Measurements from ENCODE around the gene RPL36.

Gene RPL36

GRCh38 chr19:5693195-5694166 is 3.4 kb downstream of the RPL36 start:
- Histone ChIP-seq H3K9me3 (ENCODE audit: low read length) (no peaks in the 10 kb centered on the region), H3K4me1 (ENCODE audit: insufficient read depth, low read length) (peaks cover 11% of the 10 kb centered on the region), H3K36me3 (ENCODE audit: insufficient read depth, low read length) (peaks cover 56% of the 10 kb centered on the region), H3K9ac (ENCODE audit: low read length) (no peak overlapping the region), H3K4me3 (ENCODE audit: low read depth in 1 of 2, low read length in 2 of 2) (no peak overlapping the region), H3K27ac (ENCODE audit: low read depth, low read length) (no peak overlapping the region), H3K27me3 (ENCODE audit: control insufficient read depth in 1 of 2, insufficient read depth in 2 of 2, low read length in 2 of 2) (no peaks in the 10 kb centered on the region)

- peaks cover 11% of the 10 kb centered on the region for H3K4me1 ChIP-seq (ENCODE audit: insufficient read depth, low read length)
- peaks cover 65% of the 10 kb centered on the region for H3K36me3 ChIP-seq (ENCODE audit: insufficient read depth, low read length)
- no peak overlapping the region for H3K9ac ChIP-seq (ENCODE audit: low read length)
- H3K27ac ChIP-seq (ENCODE audit: low read depth, low read length) = no peak overlapping the region
- H3K4me3 ChIP-seq (ENCODE audit: low read depth in 1 of 2, low read length in 2 of 2) = no peak overlapping the region
- H3K9me3 ChIP-seq (ENCODE audit: low read length) = no peaks in the 10 kb centered on the region
- no peaks in the 10 kb centered on the region for H3K27me3 ChIP-seq (ENCODE audit: control insufficient read depth in 1 of 2, insufficient read depth in 2 of 2, low read length in 2 of 2)
These were observed 4.3 kb downstream of the RPL36 start for GRCh38 chr19:5694167-5694955.

GRCh38 chr19:5694956-5695648 is 5.0 kb downstream of the RPL36 start:
- Histone ChIP-seq H3K4me1 (ENCODE audit: insufficient read depth, low read length) (peaks cover 11% of the 10 kb centered on the region), H3K27me3 (ENCODE audit: control insufficient read depth in 1 of 2, insufficient read depth in 2 of 2, low read length in 2 of 2) (no peaks in the 10 kb centered on the region), H3K27ac (ENCODE audit: low read depth, low read length) (no peak overlapping the region), H3K9ac (ENCODE audit: low read length) (no peak overlapping the region), H3K9me3 (ENCODE audit: low read length) (no peaks in the 10 kb centered on the region), H3K4me3 (ENCODE audit: low read depth in 1 of 2, low read length in 2 of 2) (no peak overlapping the region), H3K36me3 (ENCODE audit: insufficient read depth, low read length) (peaks cover 65% of the 10 kb centered on the region)

- peaks cover 71% of the 10 kb centered on the region for H3K36me3 ChIP-seq (ENCODE audit: insufficient read depth, low read length)
- H3K9me3 ChIP-seq (ENCODE audit: low read length) = no peaks in the 10 kb centered on the region
- no peak overlapping the region for H3K4me3 ChIP-seq (ENCODE audit: low read depth in 1 of 2, low read length in 2 of 2)
- no peak overlapping the region for H3K9ac ChIP-seq (ENCODE audit: low read length)
- H3K4me1 ChIP-seq (ENCODE audit: insufficient read depth, low read length) = peaks cover 11% of the 10 kb centered on the region
- H3K27me3 ChIP-seq (ENCODE audit: control insufficient read depth in 1 of 2, insufficient read depth in 2 of 2, low read length in 2 of 2) = no peaks in the 10 kb centered on the region
- no peak overlapping the region for H3K27ac ChIP-seq (ENCODE audit: low read depth, low read length)
These were observed 5.6 kb downstream of the RPL36 start for GRCh38 chr19:5695649-5696195.

- Histone ChIP-seq H3K36me3 (ENCODE audit: insufficient read depth, low read length) (peaks cover 74% of the 10 kb centered on the region), H3K9me3 (ENCODE audit: low read length) (no peaks in the 10 kb centered on the region), H3K4me3 (ENCODE audit: low read depth in 1 of 2, low read length in 2 of 2) (no peak overlapping the region), H3K27ac (ENCODE audit: low read depth, low read length) (no peak overlapping the region), H3K27me3 (ENCODE audit: control insufficient read depth in 1 of 2, insufficient read depth in 2 of 2, low read length in 2 of 2) (no peaks in the 10 kb centered on the region), H3K9ac (ENCODE audit: low read length) (no peak overlapping the region), H3K4me1 (ENCODE audit: insufficient read depth, low read length) (peaks cover 7% of the 10 kb centered on the region)
These were observed 6.3 kb downstream of the RPL36 start for GRCh38 chr19:5696196-5697021.

- H3K9me3 ChIP-seq (ENCODE audit: low read length) = no peaks in the 10 kb centered on the region
- H3K4me3 ChIP-seq (ENCODE audit: low read depth in 1 of 2, low read length in 2 of 2) = no peak overlapping the region
- H3K36me3 ChIP-seq (ENCODE audit: insufficient read depth, low read length) = peaks cover 68% of the 10 kb centered on the region
These were observed 7.2 kb downstream of the RPL36 start for GRCh38 chr19:5697022-5697889.

GRCh38 chr19:5697890-5698634 is 8.0 kb downstream of the RPL36 start:
- peaks cover 60% of the 10 kb centered on the region for H3K36me3 ChIP-seq (ENCODE audit: insufficient read depth, low read length)
- no peaks in the 10 kb centered on the region for H3K27me3 ChIP-seq (ENCODE audit: control insufficient read depth in 1 of 2, insufficient read depth in 2 of 2, low read length in 2 of 2)
- H3K4me3 ChIP-seq (ENCODE audit: low read depth in 1 of 2, low read length in 2 of 2) = no peak overlapping the region
- no peaks in the 10 kb centered on the region for H3K4me1 ChIP-seq (ENCODE audit: insufficient read depth, low read length)
- no peak overlapping the region for H3K27ac ChIP-seq (ENCODE audit: low read depth, low read length)
- no peak overlapping the region for H3K9ac ChIP-seq (ENCODE audit: low read length)
- no peaks in the 10 kb centered on the region for H3K9me3 ChIP-seq (ENCODE audit: low read length)

More at GRCh38 chr19:5697022-5697889, 7.2 kb downstream of the RPL36 start:
- H3K4me1 ChIP-seq (ENCODE audit: insufficient read depth, low read length) = peaks cover 1% of the 10 kb centered on the region
- no peak overlapping the region for H3K27ac ChIP-seq (ENCODE audit: low read depth, low read length)
- no peaks in the 10 kb centered on the region for H3K27me3 ChIP-seq (ENCODE audit: control insufficient read depth in 1 of 2, insufficient read depth in 2 of 2, low read length in 2 of 2)
- no peak overlapping the region for H3K9ac ChIP-seq (ENCODE audit: low read length)

- Histone ChIP-seq H3K9ac (ENCODE audit: low read length) (no peak overlapping the region), H3K4me1 (ENCODE audit: insufficient read depth, low read length) (no peaks in the 10 kb centered on the region), H3K4me3 (ENCODE audit: low read depth in 1 of 2, low read length in 2 of 2) (no peak overlapping the region), H3K27ac (ENCODE audit: low read depth, low read length) (no peak overlapping the region), H3K9me3 (ENCODE audit: low read length) (no peaks in the 10 kb centered on the region), H3K36me3 (ENCODE audit: insufficient read depth, low read length) (peaks cover 60% of the 10 kb centered on the region), H3K27me3 (ENCODE audit: control insufficient read depth in 1 of 2, insufficient read depth in 2 of 2, low read length in 2 of 2) (no peaks in the 10 kb centered on the region)
These were observed 8.7 kb downstream of the RPL36 start for GRCh38 chr19:5698635-5699422.

- H3K9me3 ChIP-seq (ENCODE audit: low read length) = no peaks in the 10 kb centered on the region
- peaks cover 47% of the 10 kb centered on the region for H3K36me3 ChIP-seq (ENCODE audit: insufficient read depth, low read length)
- H3K4me1 ChIP-seq (ENCODE audit: insufficient read depth, low read length) = no peaks in the 10 kb centered on the region
- H3K27ac ChIP-seq (ENCODE audit: low read depth, low read length) = no peak overlapping the region
- no peaks in the 10 kb centered on the region for H3K27me3 ChIP-seq (ENCODE audit: control insufficient read depth in 1 of 2, insufficient read depth in 2 of 2, low read length in 2 of 2)
- H3K4me3 ChIP-seq (ENCODE audit: low read depth in 1 of 2, low read length in 2 of 2) = no peak overlapping the region
- H3K9ac ChIP-seq (ENCODE audit: low read length) = no peak overlapping the region
These were observed 10.5 kb downstream of the RPL36 start for GRCh38 chr19:5700455-5701092.
